GM12874 (cell line): Measurements from ENCODE around the gene TMEM69.

Experiments
- TF ChIP-seq, protein P1 (sequence below): IDR thresholded peaks from 2 replicates; pipeline ENCODE4 v1.5.1; 2011; ENCODE audit warnings: low read depth, mild to moderate bottlenecking, control low read depth, low read length, moderate library complexity; ENCODE audit not compliant: insufficient read depth

The TMEM69 gene

DNA sequence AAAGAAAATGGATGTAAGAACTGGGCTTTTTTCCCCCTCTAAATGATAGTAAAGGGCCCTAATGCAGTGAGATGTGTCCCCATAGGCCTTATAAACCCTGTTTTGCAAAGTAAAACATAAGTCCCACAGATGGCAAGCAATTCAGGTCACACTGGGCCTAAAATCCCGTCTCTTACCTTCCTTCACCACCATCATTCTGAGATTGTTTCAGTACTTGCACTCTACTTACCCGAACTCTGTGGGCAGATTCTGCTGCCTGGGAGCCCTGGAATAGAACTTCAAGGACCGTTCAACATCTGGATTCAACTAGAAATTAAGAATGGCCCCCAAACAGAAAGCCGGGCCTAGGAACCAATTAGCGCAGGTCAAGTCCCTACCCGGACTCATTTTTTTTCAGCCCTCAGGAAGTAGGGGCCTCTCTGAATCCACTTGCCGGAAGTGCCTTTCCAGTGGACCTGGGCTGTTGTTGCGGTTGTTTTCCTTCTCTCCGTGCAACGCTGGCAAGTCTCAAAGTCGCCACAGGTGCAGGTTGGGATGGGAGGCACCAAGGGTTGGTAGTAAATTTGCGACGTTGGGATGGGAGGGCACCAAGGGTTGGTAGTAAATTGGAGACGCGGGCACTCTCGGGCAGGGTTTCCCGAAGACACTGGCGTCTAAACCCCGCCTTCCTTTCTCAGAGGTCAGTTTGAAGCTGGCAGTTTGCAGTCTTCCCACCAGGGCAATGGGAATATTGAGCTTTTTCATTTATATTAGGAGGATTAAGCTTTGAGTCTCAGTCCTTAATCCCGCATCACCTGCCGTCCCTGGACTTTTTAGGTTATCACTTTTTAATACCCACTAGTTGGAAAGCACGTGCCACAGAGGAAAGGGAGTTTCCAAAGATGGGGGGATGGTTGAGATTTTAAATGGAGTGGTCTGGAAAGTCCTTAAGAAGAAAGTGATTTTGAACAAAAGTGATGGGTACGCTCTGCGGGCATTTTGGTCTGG, at the start of gene TMEM69:
Gene TMEM69, plus strand, starts transcription at position 428 of the 987 bp plus-strand sequence. CDS start 2,888 bp downstream, outside the sequence.
- TF ChIP-seq, protein P1, sequence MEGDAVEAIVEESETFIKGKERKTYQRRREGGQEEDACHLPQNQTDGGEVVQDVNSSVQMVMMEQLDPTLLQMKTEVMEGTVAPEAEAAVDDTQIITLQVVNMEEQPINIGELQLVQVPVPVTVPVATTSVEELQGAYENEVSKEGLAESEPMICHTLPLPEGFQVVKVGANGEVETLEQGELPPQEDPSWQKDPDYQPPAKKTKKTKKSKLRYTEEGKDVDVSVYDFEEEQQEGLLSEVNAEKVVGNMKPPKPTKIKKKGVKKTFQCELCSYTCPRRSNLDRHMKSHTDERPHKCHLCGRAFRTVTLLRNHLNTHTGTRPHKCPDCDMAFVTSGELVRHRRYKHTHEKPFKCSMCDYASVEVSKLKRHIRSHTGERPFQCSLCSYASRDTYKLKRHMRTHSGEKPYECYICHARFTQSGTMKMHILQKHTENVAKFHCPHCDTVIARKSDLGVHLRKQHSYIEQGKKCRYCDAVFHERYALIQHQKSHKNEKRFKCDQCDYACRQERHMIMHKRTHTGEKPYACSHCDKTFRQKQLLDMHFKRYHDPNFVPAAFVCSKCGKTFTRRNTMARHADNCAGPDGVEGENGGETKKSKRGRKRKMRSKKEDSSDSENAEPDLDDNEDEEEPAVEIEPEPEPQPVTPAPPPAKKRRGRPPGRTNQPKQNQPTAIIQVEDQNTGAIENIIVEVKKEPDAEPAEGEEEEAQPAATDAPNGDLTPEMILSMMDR: no peak

GRCh38 chr1:45640293-45640692, 47.7 kb upstream of the TMEM69 start:
- TF ChIP-seq, protein P1: no peak

GRCh38 chr1:45643321-45643720, 44.7 kb upstream of the TMEM69 start:
- TF ChIP-seq, protein P1: no peak

GRCh38 chr1:45643978-45644377, 44.0 kb upstream of the TMEM69 start:
- TF ChIP-seq, protein P1: no peak

- TF ChIP-seq, protein P1: no peak
Observed at GRCh38 chr1:45644661-45645060, 43.3 kb upstream of the TMEM69 start.

GRCh38 chr1:45647248-45648021, 40.5 kb upstream of the TMEM69 start:
- TF ChIP-seq, protein P1: no peak
